Measurements from ENCODE around the gene ANO7. TPM values are rescaled to one million over a fixed set of nuclear protein-coding genes. Genes with fewer than 3 reads are reported as not detected.

The ANO7 gene
- total RNA-seq, 2 donors from 2014 or later = 140 to 187 TPM

GRCh38 chr2:241258505-241259280, 70.2 kb downstream of the ANO7 start:
- 69% methylated on average over 8 of the region's 8 CpGs for WGBS
- no peak for DNase-seq (ENCODE audit: low spot score)
- Histone ChIP-seq H3K4me3 (no peak overlapping the region), H3K4me1 (replicated peaks) (no peaks in the 10 kb centered on the region), H3K27me3 (replicated peaks; ENCODE audit: insufficient read depth) (no peaks in the 10 kb centered on the region), H3K9me3 (no peaks in the 10 kb centered on the region), H3K36me3 (peaks cover 40 to 52% of the 10 kb centered on the region in 2 donors), H3K27ac (no peak overlapping the region)
- intact Hi-C loops (cut with DNase I) = no loop called here
- TF ChIP-seq POLR2A (IDR thresholded peaks at IDR 0.05) (no peak), POLR2AphosphoS5 (IDR thresholded peaks at IDR 0.05) (no peak), CTCF (IDR thresholded peaks at IDR 0.05) (no peak)

- TF ChIP-seq POLR2A (IDR thresholded peaks at IDR 0.05) (no peak), CTCF (IDR thresholded peaks at IDR 0.05) (no peak), POLR2AphosphoS5 (IDR thresholded peaks at IDR 0.05) (no peak)
- no peak for DNase-seq (ENCODE audit: low spot score)
- WGBS = 79% methylated on average over 3 of the region's 3 CpGs
- intact Hi-C loops (cut with DNase I) = no loop called here
- Histone ChIP-seq H3K4me3 (no peak overlapping the region), H3K4me1 (replicated peaks) (no peaks in the 10 kb centered on the region), H3K27ac (no peak overlapping the region), H3K9me3 (no peaks in the 10 kb centered on the region), H3K36me3 (peaks cover 28 to 48% of the 10 kb centered on the region in 2 donors), H3K27me3 (replicated peaks; ENCODE audit: insufficient read depth) (no peaks in the 10 kb centered on the region)
Observed at GRCh38 chr2:241260911-241261310, 72.4 kb downstream of the ANO7 start.

GRCh38 chr2:241261628-241262027, 73.2 kb downstream of the ANO7 start:
- Histone ChIP-seq H3K9me3 (no peaks in the 10 kb centered on the region), H3K36me3 (peaks cover 24 to 40% of the 10 kb centered on the region in 2 donors), H3K4me3 (no peak overlapping the region), H3K27ac (no peak overlapping the region), H3K27me3 (replicated peaks; ENCODE audit: insufficient read depth) (no peaks in the 10 kb centered on the region), H3K4me1 (replicated peaks) (no peaks in the 10 kb centered on the region)
- TF ChIP-seq POLR2AphosphoS5 (IDR thresholded peaks at IDR 0.05) (no peak), CTCF (IDR thresholded peaks at IDR 0.05) (no peak), POLR2A (IDR thresholded peaks at IDR 0.05) (no peak)
- WGBS = 86% methylated on average over 4 of the region's 4 CpGs
- intact Hi-C loops (cut with DNase I) = no loop called here
- DNase-seq (ENCODE audit: low spot score) = no peak

GRCh38 chr2:241263061-241263460, 74.6 kb downstream of the ANO7 start:
- H3K36me3 ChIP-seq = peaks cover 24 to 33% of the 10 kb centered on the region in 2 donors
- H3K27me3 ChIP-seq (replicated peaks; ENCODE audit: insufficient read depth) = no peaks in the 10 kb centered on the region
- no peak overlapping the region for H3K4me3 ChIP-seq
- no peak overlapping the region for H3K27ac ChIP-seq
- no peaks in the 10 kb centered on the region for H3K4me1 ChIP-seq (replicated peaks)
- no peaks in the 10 kb centered on the region for H3K9me3 ChIP-seq
- TF ChIP-seq POLR2AphosphoS5 (IDR thresholded peaks at IDR 0.05) (no peak), CTCF (IDR thresholded peaks at IDR 0.05) (no peak), POLR2A (IDR thresholded peaks at IDR 0.05) (no peak)
- intact Hi-C loops (cut with DNase I) = no loop called here
- WGBS = 89% methylated on average over 7 of the region's 7 CpGs
- no peak for DNase-seq (ENCODE audit: low spot score)

- peaks cover 9% of the 10 kb centered on the region for H3K4me1 ChIP-seq (replicated peaks)
- intact Hi-C loops (cut with DNase I) = no loop called here
- no peaks in the 10 kb centered on the region for H3K27me3 ChIP-seq (replicated peaks; ENCODE audit: insufficient read depth)
- H3K9me3 ChIP-seq = no peaks in the 10 kb centered on the region
- WGBS = 88% methylated on average over 5 of the region's 5 CpGs
- DNase-seq (ENCODE audit: low spot score) = no peak
- H3K36me3 ChIP-seq = peaks cover 24 to 33% of the 10 kb centered on the region in 2 donors
- no peak overlapping the region for H3K27ac ChIP-seq
- no peak for TF ChIP-seq POLR2AphosphoS5 (IDR thresholded peaks at IDR 0.05)
- TF ChIP-seq CTCF (IDR thresholded peaks at IDR 0.05) = no peak
- no peak for TF ChIP-seq POLR2A (IDR thresholded peaks at IDR 0.05)
- H3K4me3 ChIP-seq = no peak overlapping the region
Observed at GRCh38 chr2:241265506-241265905, 77.0 kb downstream of the ANO7 start.

Data from prostate gland (tissue), 2 donors.